Chondrocyte (in vitro differentiated cells): ENCODE results near the gene CUTA. TPM values are rescaled to one million over a fixed set of nuclear protein-coding genes. Genes with fewer than 3 reads are reported as not detected.
"Not testable (repeated sequence)": the region's sequence is repeated elsewhere in the genome, so short reads cannot be mapped to it uniquely, and the experiment has no call there.

Experiments
- DNase-seq: peaks from one replicate; pipeline ENCODE4 v3.0.0; 2021; ENCODE audit warnings: mixed read lengths, low spot score
- H3K27ac Mint-ChIP-seq: one replicate; pipeline ENCODE4 v1.8.0; 2021; ENCODE audit warnings: mild to moderate bottlenecking, moderate library complexity, mixed read lengths; ENCODE audit not compliant: unreplicated experiment
- H3K27me3 Mint-ChIP-seq: 2 replicates; pipeline ENCODE4 v1.8.0; 2021; ENCODE audit warnings: low read depth, mixed read lengths
- H3K36me3 Mint-ChIP-seq: 2 replicates; pipeline ENCODE4 v1.8.0; 2021; ENCODE audit warnings: low read depth, mixed read lengths
- H3K4me1 Mint-ChIP-seq: 2 replicates; pipeline ENCODE4 v1.8.0; 2021; ENCODE audit warnings: low read depth, mild to moderate bottlenecking, mixed read lengths
- H3K4me3 Mint-ChIP-seq: one replicate; pipeline ENCODE4 v1.8.0; 2021; ENCODE audit warnings: mild to moderate bottlenecking, moderate library complexity, mixed read lengths; ENCODE audit not compliant: unreplicated experiment
- H3K9me3 Mint-ChIP-seq: 2 replicates; pipeline ENCODE4 v1.8.0; 2021; ENCODE audit warnings: low read depth, mixed read lengths
- CTCF ChIP-seq: fragments of 200-600 bp; sonication (generic); IDR thresholded peaks from 2 replicates; pipeline ENCODE4 v1.5.0; 2021; ENCODE audit warnings: antibody characterized with exemption, mild to moderate bottlenecking, moderate library complexity
- total RNA-seq: library from RNA; stranded (reverse); gene quantifications from 3 replicates; pipeline ENCODE4 v1.2.1, GENCODE V29; 2021

The CUTA gene
- total RNA-seq, 1 donor from 2014 or later = 218 TPM

- Mint-ChIP-seq H3K4me3 (no peak overlapping the region), H3K27ac (no peak overlapping the region), H3K27me3 (no peaks in the 10 kb centered on the region), H3K36me3 (peaks cover 6% of the 10 kb centered on the region), H3K4me1 (peaks cover 11% of the 10 kb centered on the region), H3K9me3 (no peaks in the 10 kb centered on the region)
- peak; percentile 75 for TF ChIP-seq CTCF
- DNase-seq = no peak
Observed at GRCh38 chr6:33407132-33407718, 10.7 kb downstream of the CUTA start.

- Mint-ChIP-seq H3K36me3 (peaks cover 6% of the 10 kb centered on the region), H3K9me3 (no peaks in the 10 kb centered on the region), H3K4me3 (no peak overlapping the region), H3K27ac (no peak overlapping the region), H3K27me3 (no peaks in the 10 kb centered on the region), H3K4me1 (peaks cover 4% of the 10 kb centered on the region)
- no peak for TF ChIP-seq CTCF
- no peak for DNase-seq
Observed at GRCh38 chr6:33406126-33406525, 11.8 kb downstream of the CUTA start.

- Mint-ChIP-seq H3K9me3 (no peaks in the 10 kb centered on the region), H3K27ac (no peak overlapping the region), H3K4me3 (no peak overlapping the region), H3K4me1 (peaks cover 4% of the 10 kb centered on the region), H3K27me3 (no peaks in the 10 kb centered on the region), H3K36me3 (peaks cover 6% of the 10 kb centered on the region)
- DNase-seq = no peak
- no peak for TF ChIP-seq CTCF
Observed at GRCh38 chr6:33405386-33405940, 12.4 kb downstream of the CUTA start.

GRCh38 chr6:33404884-33405283 is 13.0 kb downstream of the CUTA start:
- Mint-ChIP-seq H3K4me3 (no peak overlapping the region), H3K36me3 (peaks cover 6% of the 10 kb centered on the region), H3K4me1 (peaks cover 2% of the 10 kb centered on the region), H3K27me3 (no peaks in the 10 kb centered on the region), H3K9me3 (no peaks in the 10 kb centered on the region), H3K27ac (no peak overlapping the region)
- no peak for DNase-seq
- no peak for TF ChIP-seq CTCF

GRCh38 chr6:33399881-33400280 is 18.0 kb downstream of the CUTA start:
- H3K9me3 Mint-ChIP-seq, H3K36me3 Mint-ChIP-seq, H3K4me3 Mint-ChIP-seq, H3K4me1 Mint-ChIP-seq, H3K27me3 Mint-ChIP-seq, DNase-seq, H3K27ac Mint-ChIP-seq: not testable (repeated sequence)

- H3K4me3 Mint-ChIP-seq, H3K36me3 Mint-ChIP-seq, H3K27ac Mint-ChIP-seq, H3K27me3 Mint-ChIP-seq, H3K9me3 Mint-ChIP-seq, DNase-seq: not testable (repeated sequence)
- H3K4me1 Mint-ChIP-seq = peaks cover 14% of the 10 kb centered on the region
Observed at GRCh38 chr6:33398601-33399000, 19.3 kb downstream of the CUTA start.
